Measurements from ENCODE around the gene KRT13.

The KRT13 gene

DNA sequence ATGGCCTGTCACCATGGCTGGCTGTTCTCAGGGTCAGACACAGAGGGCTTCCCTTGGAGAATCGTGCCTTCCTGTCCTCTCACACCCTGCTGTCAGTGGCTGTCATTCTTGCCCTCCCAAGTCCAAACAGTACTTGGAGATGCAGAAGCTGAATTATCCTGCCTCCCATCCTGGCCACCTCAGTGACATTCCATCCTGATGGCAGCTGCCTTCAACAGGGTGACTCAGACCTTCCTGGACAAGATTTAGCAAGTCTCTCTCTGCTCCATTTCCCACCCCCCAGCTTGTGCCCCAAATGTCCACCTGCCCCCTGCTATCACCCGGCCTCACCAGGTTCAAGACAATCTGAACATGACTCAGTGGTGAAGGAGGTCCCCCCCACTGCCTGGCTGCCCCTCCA lies 10.9 kb downstream of the KRT13 start:
- H3K36me3 ChIP-seq (ENCODE audit: control insufficient read depth, insufficient read depth, low read length) = no peaks in the 10 kb centered on the region
- no peaks in the 10 kb centered on the region for H3K27me3 ChIP-seq (replicated peaks; ENCODE audit: control insufficient read depth, insufficient read depth, low read length, poor library complexity, severe bottlenecking)
- no peaks in the 10 kb centered on the region for H3K9me3 ChIP-seq (ENCODE audit: control insufficient read depth, low read length)
- no peak for DNase-seq
- H3K4me1 ChIP-seq (ENCODE audit: control insufficient read depth, insufficient read depth, low read length, poor library complexity, severe bottlenecking) = peaks cover 11% of the 10 kb centered on the region
- no peak overlapping the region for H3K4me3 ChIP-seq (ENCODE audit: insufficient read depth, low read depth, low read length, poor library complexity, severe bottlenecking)
- no peak overlapping the region for H3K27ac ChIP-seq (ENCODE audit: insufficient read depth, low read length, poor library complexity, severe bottlenecking)

DNA sequence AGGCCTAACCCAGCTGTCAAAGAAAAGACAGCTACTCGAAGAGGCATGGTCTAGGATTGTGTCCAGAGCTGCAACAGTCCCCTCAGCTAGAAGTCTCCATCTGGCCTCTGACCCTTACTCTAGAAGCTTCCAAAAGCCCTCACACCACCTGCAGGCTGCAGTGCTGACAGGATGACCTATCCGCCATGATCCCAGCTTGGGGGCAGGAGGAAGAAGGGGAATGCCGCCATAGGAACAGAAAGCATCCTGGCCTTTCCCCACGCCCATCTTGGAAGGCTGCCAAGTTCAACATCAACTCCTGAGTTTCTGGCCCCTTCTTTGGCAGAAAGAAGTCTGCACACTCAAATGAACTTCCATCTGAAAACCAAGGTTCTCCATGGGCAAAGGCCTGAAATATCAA lies 12.6 kb downstream of the KRT13 start:
- no peaks in the 10 kb centered on the region for H3K27me3 ChIP-seq (replicated peaks; ENCODE audit: control insufficient read depth, insufficient read depth, low read length, poor library complexity, severe bottlenecking)
- H3K27ac ChIP-seq (ENCODE audit: insufficient read depth, low read length, poor library complexity, severe bottlenecking) = no peak overlapping the region
- no peaks in the 10 kb centered on the region for H3K36me3 ChIP-seq (ENCODE audit: control insufficient read depth, insufficient read depth, low read length)
- DNase-seq = no peak
- peaks cover 11% of the 10 kb centered on the region for H3K4me1 ChIP-seq (ENCODE audit: control insufficient read depth, insufficient read depth, low read length, poor library complexity, severe bottlenecking)
- H3K9me3 ChIP-seq (ENCODE audit: control insufficient read depth, low read length) = no peaks in the 10 kb centered on the region
- H3K4me3 ChIP-seq (ENCODE audit: insufficient read depth, low read depth, low read length, poor library complexity, severe bottlenecking) = no peak overlapping the region

DNA sequence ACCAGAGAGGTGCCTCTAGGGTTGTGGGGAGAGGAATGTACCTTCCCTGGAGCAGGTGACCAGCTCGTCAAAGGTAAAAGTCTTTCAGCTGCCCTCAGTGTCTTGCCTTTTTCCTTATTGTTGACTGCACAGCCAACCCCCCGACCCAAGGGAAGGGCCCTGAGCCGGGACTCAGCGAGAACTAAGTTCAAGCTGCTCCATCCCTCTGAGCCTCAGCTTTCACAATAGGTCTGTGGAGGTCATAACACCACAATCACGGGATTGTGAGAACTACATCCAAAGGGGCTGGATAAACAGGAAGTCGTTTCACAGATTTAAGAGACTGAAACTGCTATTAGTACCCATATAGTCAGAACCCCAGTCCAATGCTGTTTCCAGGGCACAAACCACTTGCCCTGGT lies 13.1 kb downstream of the KRT13 start:
- Histone ChIP-seq H3K4me1 (ENCODE audit: control insufficient read depth, insufficient read depth, low read length, poor library complexity, severe bottlenecking) (peaks cover 11% of the 10 kb centered on the region), H3K9me3 (ENCODE audit: control insufficient read depth, low read length) (no peaks in the 10 kb centered on the region), H3K27ac (ENCODE audit: insufficient read depth, low read length, poor library complexity, severe bottlenecking) (no peak overlapping the region), H3K36me3 (ENCODE audit: control insufficient read depth, insufficient read depth, low read length) (no peaks in the 10 kb centered on the region), H3K4me3 (ENCODE audit: insufficient read depth, low read depth, low read length, poor library complexity, severe bottlenecking) (no peak overlapping the region), H3K27me3 (replicated peaks; ENCODE audit: control insufficient read depth, insufficient read depth, low read length, poor library complexity, severe bottlenecking) (no peaks in the 10 kb centered on the region)
- no peak for DNase-seq

DNA sequence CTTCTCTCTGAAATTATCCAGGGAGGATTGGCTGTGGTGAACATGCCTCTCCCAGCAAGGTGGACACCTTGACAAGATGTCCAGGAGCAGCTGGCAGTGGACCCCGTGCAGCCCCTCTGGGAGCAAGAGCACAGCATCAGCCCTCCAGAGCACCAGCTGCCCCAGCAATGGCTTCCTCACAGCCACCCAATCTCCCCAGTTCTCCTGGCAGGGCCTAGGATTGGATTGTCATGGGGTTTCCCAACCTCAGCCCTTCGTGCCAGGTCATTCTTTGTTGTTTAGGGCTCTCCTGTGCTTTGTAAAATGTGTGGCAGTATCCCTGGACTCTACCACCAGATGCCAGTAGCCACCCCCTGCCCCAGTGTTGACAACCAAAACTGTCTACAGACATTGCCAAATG lies 13.9 kb downstream of the KRT13 start:
- DNase-seq = no peak
- no peak overlapping the region for H3K4me3 ChIP-seq (ENCODE audit: insufficient read depth, low read depth, low read length, poor library complexity, severe bottlenecking)
- no peaks in the 10 kb centered on the region for H3K36me3 ChIP-seq (ENCODE audit: control insufficient read depth, insufficient read depth, low read length)
- no peaks in the 10 kb centered on the region for H3K27me3 ChIP-seq (replicated peaks; ENCODE audit: control insufficient read depth, insufficient read depth, low read length, poor library complexity, severe bottlenecking)
- H3K9me3 ChIP-seq (ENCODE audit: control insufficient read depth, low read length) = no peaks in the 10 kb centered on the region
- no peak overlapping the region for H3K27ac ChIP-seq (ENCODE audit: insufficient read depth, low read length, poor library complexity, severe bottlenecking)
- H3K4me1 ChIP-seq (ENCODE audit: control insufficient read depth, insufficient read depth, low read length, poor library complexity, severe bottlenecking) = peaks cover 5% of the 10 kb centered on the region

DNA sequence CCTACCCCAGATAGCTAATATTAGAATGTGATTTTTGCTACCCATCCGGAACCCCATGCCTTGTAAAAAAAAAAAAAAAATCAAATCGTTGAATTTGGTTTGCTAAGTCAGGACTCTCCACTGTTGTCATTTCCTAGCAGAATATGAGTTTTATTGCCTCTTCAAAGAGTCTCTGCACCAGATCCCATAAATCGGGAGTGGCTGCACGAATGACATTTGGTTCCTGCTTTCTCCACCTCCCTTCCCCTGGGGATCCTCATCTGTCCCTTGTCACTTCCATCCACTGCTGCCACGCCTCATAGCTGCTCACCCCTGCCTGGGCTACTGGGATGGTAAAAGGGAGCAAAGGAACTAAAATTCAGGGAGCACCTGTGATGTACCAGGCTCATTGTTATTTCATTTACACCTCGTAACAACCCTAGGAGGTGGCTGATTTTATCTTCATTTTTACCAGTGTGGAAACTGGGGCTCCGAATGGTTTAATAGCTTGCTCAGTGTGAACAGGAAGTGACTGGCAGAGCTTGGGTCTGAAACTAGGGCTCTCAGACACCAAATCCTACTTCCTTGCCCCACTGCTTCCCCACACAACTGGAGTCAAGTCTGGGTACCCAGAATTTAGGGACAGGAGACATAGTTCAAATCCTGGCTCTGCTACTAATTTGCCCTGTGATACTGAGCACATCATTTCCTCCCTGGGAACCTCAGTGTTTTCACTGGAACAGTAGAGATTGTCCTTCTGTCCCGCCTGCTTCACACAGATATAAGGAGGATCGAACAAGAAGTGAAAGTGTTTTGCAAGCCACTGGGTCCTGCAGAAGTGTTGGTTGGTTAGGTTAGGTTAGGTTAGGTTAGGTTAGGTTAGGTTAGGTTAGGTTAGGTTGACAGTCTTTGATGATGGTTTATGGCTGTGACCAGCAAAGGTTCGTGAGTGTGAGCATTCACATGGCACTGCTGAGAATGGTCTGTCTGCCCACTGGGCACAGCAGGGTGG lies 15.1 kb downstream of the KRT13 start:
- Histone ChIP-seq H3K36me3 (ENCODE audit: control insufficient read depth, insufficient read depth, low read length) (no peaks in the 10 kb centered on the region), H3K27ac (ENCODE audit: insufficient read depth, low read length, poor library complexity, severe bottlenecking) (no peak overlapping the region), H3K27me3 (replicated peaks; ENCODE audit: control insufficient read depth, insufficient read depth, low read length, poor library complexity, severe bottlenecking) (no peaks in the 10 kb centered on the region), H3K4me1 (ENCODE audit: control insufficient read depth, insufficient read depth, low read length, poor library complexity, severe bottlenecking) (peaks cover 5% of the 10 kb centered on the region), H3K9me3 (ENCODE audit: control insufficient read depth, low read length) (no peaks in the 10 kb centered on the region), H3K4me3 (ENCODE audit: insufficient read depth, low read depth, low read length, poor library complexity, severe bottlenecking) (no peak overlapping the region)
- DNase-seq = no peak

DNA sequence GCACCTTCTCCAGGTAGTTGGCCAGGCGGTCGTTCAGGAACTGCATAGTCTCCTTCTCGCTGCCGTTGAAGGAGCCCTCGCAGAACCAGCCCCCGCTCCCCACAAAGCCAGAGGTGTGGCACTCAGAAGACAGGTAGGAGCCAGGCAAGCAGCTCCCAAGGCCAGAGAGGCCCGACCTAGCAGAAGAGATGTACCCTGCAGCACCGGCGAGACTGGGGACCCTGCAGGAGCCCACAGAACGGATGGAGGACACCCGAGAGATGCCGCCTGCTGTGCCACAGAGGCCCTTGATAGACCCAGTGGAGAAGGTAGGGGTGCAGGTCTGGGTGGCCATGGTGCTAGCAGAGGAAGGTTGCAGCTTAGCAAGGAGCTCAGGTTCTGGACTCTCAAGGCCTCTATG lies 15.9 kb downstream of the KRT13 start, which contains the start of gene KRT36:
Gene KRT36, minus strand, starts transcription at position 380 of the 400 bp plus-strand sequence. Its CDS starts 46 bp downstream, at position 334.
- no peak for DNase-seq
- H3K27me3 ChIP-seq (replicated peaks; ENCODE audit: control insufficient read depth, insufficient read depth, low read length, poor library complexity, severe bottlenecking) = no peaks in the 10 kb centered on the region
- no peaks in the 10 kb centered on the region for H3K9me3 ChIP-seq (ENCODE audit: control insufficient read depth, low read length)
- H3K4me1 ChIP-seq (ENCODE audit: control insufficient read depth, insufficient read depth, low read length, poor library complexity, severe bottlenecking) = peaks cover 5% of the 10 kb centered on the region
- H3K4me3 ChIP-seq (ENCODE audit: insufficient read depth, low read depth, low read length, poor library complexity, severe bottlenecking) = no peak within 1 kb of the TSS
- no peak within 1 kb of the TSS for H3K27ac ChIP-seq (ENCODE audit: insufficient read depth, low read length, poor library complexity, severe bottlenecking)
- no peaks in the 10 kb centered on the region for H3K36me3 ChIP-seq (ENCODE audit: control insufficient read depth, insufficient read depth, low read length)

DNA sequence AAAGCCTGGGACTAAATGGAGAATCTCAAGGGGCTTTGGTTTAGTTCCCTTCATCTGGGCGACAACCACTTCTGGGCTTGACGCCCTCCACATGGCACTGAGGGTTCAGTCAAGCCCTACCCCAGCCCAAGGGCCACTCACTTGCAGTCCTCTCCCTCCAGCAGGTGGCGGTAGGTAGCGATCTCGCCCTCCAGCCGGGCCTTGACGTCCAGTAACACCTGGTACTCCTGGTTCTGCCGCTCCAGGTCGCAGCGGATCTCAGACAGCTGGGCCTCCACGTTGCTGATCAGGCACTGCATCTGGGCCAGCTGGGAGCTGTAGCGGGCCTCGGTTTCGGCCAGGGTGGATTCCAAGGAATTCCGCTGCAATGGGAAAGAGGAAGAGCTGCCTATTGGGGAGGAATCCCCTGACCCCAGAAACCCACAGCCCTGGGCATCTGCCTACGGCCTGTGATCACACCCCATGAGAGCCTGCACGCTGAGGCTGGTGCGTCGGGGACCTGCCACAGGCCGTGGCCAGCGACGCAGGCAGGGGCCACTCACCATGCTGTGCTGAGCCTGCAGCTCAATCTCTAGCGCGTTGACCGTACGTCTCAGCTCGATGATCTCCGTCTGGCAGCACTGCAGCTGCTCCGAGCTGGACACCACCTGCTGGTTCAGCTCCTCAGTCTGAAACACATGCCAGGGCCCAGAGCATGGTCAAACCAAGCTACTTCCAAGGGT lies 18.4 kb downstream of the KRT13 start:
- Histone ChIP-seq H3K9me3 (ENCODE audit: control insufficient read depth, low read length) (no peaks in the 10 kb centered on the region), H3K27ac (ENCODE audit: insufficient read depth, low read length, poor library complexity, severe bottlenecking) (no peak overlapping the region), H3K27me3 (replicated peaks; ENCODE audit: control insufficient read depth, insufficient read depth, low read length, poor library complexity, severe bottlenecking) (no peaks in the 10 kb centered on the region), H3K4me3 (ENCODE audit: insufficient read depth, low read depth, low read length, poor library complexity, severe bottlenecking) (no peak overlapping the region), H3K4me1 (ENCODE audit: control insufficient read depth, insufficient read depth, low read length, poor library complexity, severe bottlenecking) (peaks cover 5% of the 10 kb centered on the region), H3K36me3 (ENCODE audit: control insufficient read depth, insufficient read depth, low read length) (no peaks in the 10 kb centered on the region)
- DNase-seq = no peak

DNA sequence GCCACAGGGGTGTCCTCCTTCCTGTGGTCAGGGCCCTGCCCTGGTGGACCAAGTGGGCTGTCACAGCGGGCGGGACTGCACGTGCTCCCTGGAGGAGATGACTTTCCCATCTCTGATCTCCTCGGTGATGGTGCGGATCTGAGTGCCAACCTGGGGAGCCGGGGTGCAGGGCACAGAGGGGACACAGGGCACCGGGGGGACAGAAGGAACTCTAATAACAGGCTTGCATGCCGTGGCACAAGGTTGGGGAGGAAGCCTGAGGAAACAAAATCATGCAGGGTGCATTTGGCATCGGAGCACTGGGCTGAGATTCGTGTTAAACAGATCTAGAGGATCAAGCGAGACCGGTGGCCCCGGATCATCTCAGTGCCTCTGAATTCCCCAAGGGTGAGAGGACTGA lies 19.1 kb downstream of the KRT13 start:
- Histone ChIP-seq H3K4me3 (ENCODE audit: insufficient read depth, low read depth, low read length, poor library complexity, severe bottlenecking) (no peak overlapping the region), H3K9me3 (ENCODE audit: control insufficient read depth, low read length) (no peaks in the 10 kb centered on the region), H3K4me1 (ENCODE audit: control insufficient read depth, insufficient read depth, low read length, poor library complexity, severe bottlenecking) (peaks cover 5% of the 10 kb centered on the region), H3K36me3 (ENCODE audit: control insufficient read depth, insufficient read depth, low read length) (no peaks in the 10 kb centered on the region), H3K27ac (ENCODE audit: insufficient read depth, low read length, poor library complexity, severe bottlenecking) (no peak overlapping the region), H3K27me3 (replicated peaks; ENCODE audit: control insufficient read depth, insufficient read depth, low read length, poor library complexity, severe bottlenecking) (no peaks in the 10 kb centered on the region)
- no peak for DNase-seq

DNA sequence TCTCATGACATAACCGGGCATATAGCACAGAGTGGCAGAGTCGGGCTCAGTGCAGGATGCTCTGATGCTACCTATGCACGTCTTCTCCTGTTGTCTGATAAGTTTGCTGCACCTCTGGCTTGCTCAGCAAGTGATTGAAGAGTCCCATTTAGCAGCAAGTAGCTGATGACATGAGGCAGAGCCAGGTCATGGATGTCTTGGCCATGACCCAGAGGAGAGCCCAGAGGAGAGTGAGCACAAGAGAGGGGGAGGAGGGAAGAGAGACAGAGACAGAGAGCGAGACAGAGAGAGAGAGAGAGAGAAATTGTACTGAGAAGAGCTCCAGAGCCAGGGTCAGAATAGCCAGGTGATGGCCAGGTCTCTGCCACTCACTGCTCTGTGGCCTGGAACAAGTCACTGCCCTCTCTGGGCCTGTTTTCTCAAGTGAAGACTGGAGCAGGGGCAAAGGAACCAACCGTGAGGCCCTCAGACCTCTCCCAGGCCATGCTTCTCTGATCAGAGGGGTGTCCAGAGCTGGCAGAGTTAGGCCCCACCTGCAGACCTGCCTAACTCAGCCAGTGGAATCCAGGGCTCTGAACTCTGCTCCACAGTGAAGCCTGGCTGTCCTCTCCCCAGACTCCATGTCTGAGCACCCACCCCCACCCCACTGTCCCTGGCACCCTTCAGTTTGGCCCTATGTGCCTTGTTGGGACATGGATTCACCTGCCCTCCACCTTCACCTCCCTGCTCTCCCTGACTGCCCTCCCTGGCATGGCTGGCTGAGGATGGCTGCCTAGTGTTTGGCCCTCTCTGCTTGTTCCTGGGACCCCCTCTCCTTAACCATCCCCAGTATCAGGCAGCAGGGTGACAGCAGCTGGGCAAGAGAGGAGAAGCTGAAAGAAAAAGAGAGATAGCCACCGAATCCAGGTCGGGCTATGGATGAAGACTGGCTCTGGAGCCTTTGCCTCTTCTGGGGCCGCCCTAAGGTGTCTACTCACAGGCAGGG lies 20.2 kb downstream of the KRT13 start:
- peaks cover 2% of the 10 kb centered on the region for H3K4me1 ChIP-seq (ENCODE audit: control insufficient read depth, insufficient read depth, low read length, poor library complexity, severe bottlenecking)
- no peak overlapping the region for H3K27ac ChIP-seq (ENCODE audit: insufficient read depth, low read length, poor library complexity, severe bottlenecking)
- no peak for DNase-seq
- no peaks in the 10 kb centered on the region for H3K36me3 ChIP-seq (ENCODE audit: control insufficient read depth, insufficient read depth, low read length)
- no peaks in the 10 kb centered on the region for H3K27me3 ChIP-seq (replicated peaks; ENCODE audit: control insufficient read depth, insufficient read depth, low read length, poor library complexity, severe bottlenecking)
- H3K9me3 ChIP-seq (ENCODE audit: control insufficient read depth, low read length) = no peaks in the 10 kb centered on the region
- no peak overlapping the region for H3K4me3 ChIP-seq (ENCODE audit: insufficient read depth, low read depth, low read length, poor library complexity, severe bottlenecking)

All from effector memory CD4-positive, alpha-beta T cell (primary cell).